ENCODE results near the gene SPP1. TPM values are rescaled to one million over a fixed set of nuclear protein-coding genes. Genes with fewer than 3 reads are reported as not detected.

The SPP1 gene
- total RNA-seq, 2 experiments from 2014 or later = not detected

DNA sequence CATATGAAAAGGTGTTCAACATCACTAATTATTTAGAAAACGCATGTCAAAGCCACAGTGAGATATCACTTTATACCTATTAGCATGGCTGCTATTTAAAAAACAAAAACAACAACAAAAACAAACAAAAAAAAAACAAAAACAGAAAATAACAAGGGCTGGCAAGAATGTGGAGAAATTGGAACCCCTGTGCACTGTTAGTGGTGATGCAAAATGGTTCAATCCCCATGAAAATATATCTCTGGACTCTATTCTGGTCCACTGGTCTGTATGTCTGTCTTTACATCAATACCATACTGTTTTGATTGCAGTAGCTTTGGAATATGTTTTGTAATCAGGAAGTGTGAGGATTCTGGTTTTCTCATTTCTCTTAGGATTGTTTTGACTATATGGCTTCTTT is 43.6 kb upstream of the SPP1 start:
- ATAC-seq (ENCODE audit: poor library complexity) (no peak), DNase-seq (no peak)
- Histone ChIP-seq H3K9me3 (ENCODE audit: control insufficient read depth in 1 of 2, insufficient read depth in 1 of 2, low read length in 2 of 2) (peaks cover 0 to 7% of the 10 kb centered on the region in 2 experiments), H3K27ac (ENCODE audit: low read depth in 1 of 2, low read length in 2 of 2) (no peak overlapping the region), H3K4me3 (ENCODE audit: low read length) (no peak overlapping the region), H3K4me1 (ENCODE audit: insufficient read depth, low read length) (no peaks in the 10 kb centered on the region), H3K27me3 (ENCODE audit: control insufficient read depth in 1 of 2, insufficient read depth in 2 of 2, low read length in 2 of 2) (no peaks in the 10 kb centered on the region), H3K36me3 (ENCODE audit: insufficient read depth, low read length) (no peaks in the 10 kb centered on the region)
- Mint-ChIP-seq H3K9me3 (peaks cover 10% of the 10 kb centered on the region), H3K27ac (no peak overlapping the region), H3K4me3 (no peak overlapping the region), H3K36me3 (ENCODE audit: low read depth) (no peaks in the 10 kb centered on the region), H3K27me3 (peaks cover 4% of the 10 kb centered on the region), H3K4me1 (ENCODE audit: low read depth) (no peaks in the 10 kb centered on the region)
- POLR2A ChIA-PET = no interaction called here
- intact Hi-C loops (cut with DNase I, micrococcal nuclease) = no loop called here
- CTCF ChIA-PET = no interaction called here
- TF ChIP-seq, protein P1, sequence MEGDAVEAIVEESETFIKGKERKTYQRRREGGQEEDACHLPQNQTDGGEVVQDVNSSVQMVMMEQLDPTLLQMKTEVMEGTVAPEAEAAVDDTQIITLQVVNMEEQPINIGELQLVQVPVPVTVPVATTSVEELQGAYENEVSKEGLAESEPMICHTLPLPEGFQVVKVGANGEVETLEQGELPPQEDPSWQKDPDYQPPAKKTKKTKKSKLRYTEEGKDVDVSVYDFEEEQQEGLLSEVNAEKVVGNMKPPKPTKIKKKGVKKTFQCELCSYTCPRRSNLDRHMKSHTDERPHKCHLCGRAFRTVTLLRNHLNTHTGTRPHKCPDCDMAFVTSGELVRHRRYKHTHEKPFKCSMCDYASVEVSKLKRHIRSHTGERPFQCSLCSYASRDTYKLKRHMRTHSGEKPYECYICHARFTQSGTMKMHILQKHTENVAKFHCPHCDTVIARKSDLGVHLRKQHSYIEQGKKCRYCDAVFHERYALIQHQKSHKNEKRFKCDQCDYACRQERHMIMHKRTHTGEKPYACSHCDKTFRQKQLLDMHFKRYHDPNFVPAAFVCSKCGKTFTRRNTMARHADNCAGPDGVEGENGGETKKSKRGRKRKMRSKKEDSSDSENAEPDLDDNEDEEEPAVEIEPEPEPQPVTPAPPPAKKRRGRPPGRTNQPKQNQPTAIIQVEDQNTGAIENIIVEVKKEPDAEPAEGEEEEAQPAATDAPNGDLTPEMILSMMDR (IDR thresholded peaks at IDR 0.05) = no peak

DNA sequence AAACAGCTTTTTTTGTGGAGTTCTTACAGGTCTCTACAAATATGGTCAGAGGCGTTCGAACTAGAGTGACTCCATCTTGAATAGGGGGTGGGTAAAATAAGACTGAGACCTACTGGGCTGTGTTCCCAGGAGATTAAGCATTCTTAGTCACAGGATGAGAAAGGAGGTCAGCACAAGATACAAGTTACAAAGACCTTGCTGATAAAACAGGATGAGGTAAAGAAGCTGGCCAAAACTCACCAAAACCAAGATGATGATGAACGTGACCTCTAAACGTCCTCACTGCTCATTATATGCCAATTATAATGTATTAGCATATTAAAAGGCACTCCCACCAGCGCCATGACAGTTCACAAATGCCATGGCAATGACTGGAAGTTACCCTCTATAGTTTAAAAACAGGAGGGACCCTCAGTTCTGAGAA is 42.8 kb upstream of the SPP1 start:
- Mint-ChIP-seq H3K27me3 (no peaks in the 10 kb centered on the region), H3K27ac (no peak overlapping the region), H3K4me3 (no peak overlapping the region), H3K4me1 (ENCODE audit: low read depth) (no peaks in the 10 kb centered on the region), H3K36me3 (ENCODE audit: low read depth) (no peaks in the 10 kb centered on the region), H3K9me3 (peaks cover 10% of the 10 kb centered on the region)
- Histone ChIP-seq H3K27me3 (ENCODE audit: control insufficient read depth in 1 of 2, insufficient read depth in 2 of 2, low read length in 2 of 2) (no peaks in the 10 kb centered on the region), H3K9me3 (ENCODE audit: control insufficient read depth in 1 of 2, insufficient read depth in 1 of 2, low read length in 2 of 2) (peaks cover 0 to 7% of the 10 kb centered on the region in 2 experiments), H3K4me3 (ENCODE audit: low read length) (no peak overlapping the region), H3K27ac (ENCODE audit: low read depth in 1 of 2, low read length in 2 of 2) (no peak overlapping the region), H3K4me1 (ENCODE audit: insufficient read depth, low read length) (no peaks in the 10 kb centered on the region), H3K36me3 (ENCODE audit: insufficient read depth, low read length) (no peaks in the 10 kb centered on the region)
- TF ChIP-seq, protein P1 (IDR thresholded peaks at IDR 0.05) = no peak
- intact Hi-C loops (cut with DNase I, micrococcal nuclease) = no loop called here
- no peak for DNase-seq
- no peak for ATAC-seq (ENCODE audit: poor library complexity)
- ChIA-PET CTCF (no interaction called here), POLR2A (no interaction called here)

DNA sequence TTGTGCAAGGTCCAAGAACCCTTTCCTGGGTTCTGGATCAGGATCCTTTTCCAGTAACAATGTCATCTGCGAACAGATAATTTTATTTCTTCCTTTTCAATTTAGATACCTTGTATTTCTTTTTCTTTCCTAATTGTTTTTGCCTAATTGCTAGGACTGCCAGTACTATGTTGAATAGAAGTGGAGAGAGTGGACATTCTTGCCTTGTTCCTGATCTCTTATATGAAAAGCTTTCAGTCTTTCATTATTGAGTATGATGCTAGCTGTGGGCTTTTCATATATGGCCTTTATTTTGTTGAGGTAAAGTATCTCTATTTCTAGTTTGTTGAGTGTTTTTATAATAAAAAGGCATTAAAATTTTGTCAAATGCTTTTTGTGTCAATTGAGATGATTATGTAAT is 42.2 kb upstream of the SPP1 start:
- CTCF ChIA-PET = no interaction called here

More for the DNA sequence above, 42.2 kb upstream of the SPP1 start:
- POLR2A ChIA-PET = no interaction called here
- no peaks in the 10 kb centered on the region for H3K4me1 ChIP-seq (ENCODE audit: insufficient read depth, low read length)
- Mint-ChIP-seq H3K36me3 (ENCODE audit: low read depth) (no peaks in the 10 kb centered on the region), H3K27ac (no peak overlapping the region), H3K4me1 (ENCODE audit: low read depth) (no peaks in the 10 kb centered on the region), H3K9me3 (peaks cover 10% of the 10 kb centered on the region), H3K27me3 (no peaks in the 10 kb centered on the region), H3K4me3 (no peak overlapping the region)
- no peaks in the 10 kb centered on the region for H3K27me3 ChIP-seq (ENCODE audit: control insufficient read depth in 1 of 2, insufficient read depth in 2 of 2, low read length in 2 of 2)
- no peak overlapping the region for H3K4me3 ChIP-seq (ENCODE audit: low read length)
- ATAC-seq (ENCODE audit: poor library complexity) (no peak), DNase-seq (no peak)
- TF ChIP-seq, protein P1 (IDR thresholded peaks at IDR 0.05) = no peak
- H3K9me3 ChIP-seq (ENCODE audit: control insufficient read depth in 1 of 2, insufficient read depth in 1 of 2, low read length in 2 of 2) = peaks cover 0 to 7% of the 10 kb centered on the region in 2 experiments
- no peak overlapping the region for H3K27ac ChIP-seq (ENCODE audit: low read depth in 1 of 2, low read length in 2 of 2)
- intact Hi-C loops (cut with DNase I, micrococcal nuclease) = no loop called here
- no peaks in the 10 kb centered on the region for H3K36me3 ChIP-seq (ENCODE audit: insufficient read depth, low read length)

Data from CD4-positive, alpha-beta T cell (primary cell).